Neural progenitor cell (in vitro differentiated cells): Measurements from ENCODE around the gene TMEM43. TPM values are rescaled to one million over a fixed set of nuclear protein-coding genes. Genes with fewer than 3 reads are reported as not detected.
"Not testable (repeated sequence)": the region's sequence is repeated elsewhere in the genome, so short reads cannot be mapped to it uniquely, and the experiment has no call there.

Experiments
- DNase-seq: peaks from one replicate; pipeline ENCODE4 v3.0.0-alpha.2; 2016; ENCODE audit warnings: low spot score
- H2AFZ ChIP-seq: fragments of 200-600 bp; sonication (generic); replicated peaks from 2 replicates; pipeline ENCODE4 v1.6.1; 2016; ENCODE audit warnings: antibody characterized with exemption
- H3F3A ChIP-seq: fragments of 200-600 bp; sonication (generic); 2 replicates; pipeline ENCODE4 v1.6.1; 2016; ENCODE audit warnings: antibody characterized with exemption, low read depth
- H3K27ac ChIP-seq: fragments of 200-600 bp; sonication (generic); 2 replicates; pipeline ENCODE4 v1.5.1; 2016; ENCODE audit warnings: mild to moderate bottlenecking
- H3K27me3 ChIP-seq: fragments of 200-600 bp; sonication (generic); 2 replicates; pipeline ENCODE4 v1.6.1; 2016; ENCODE audit warnings: mild to moderate bottlenecking, moderate library complexity
- H3K36me3 ChIP-seq: fragments of 200-600 bp; sonication (generic); 2 replicates; pipeline ENCODE4 v1.5.1; 2016
- H3K4me1 ChIP-seq: fragments of 200-600 bp; sonication (generic); 2 replicates; pipeline ENCODE4 v1.6.1; 2016; ENCODE audit warnings: mixed run types
- H3K4me2 ChIP-seq: fragments of 200-600 bp; sonication (generic); 2 replicates; pipeline ENCODE4 v1.6.1; 2016
- H3K4me3 ChIP-seq: fragments of 200-600 bp; sonication (generic); 2 replicates; pipeline ENCODE4 v1.5.1; 2016
- H3K79me2 ChIP-seq: fragments of 200-600 bp; sonication (generic); 2 replicates; pipeline ENCODE4 v1.6.1; 2016; ENCODE audit warnings: low read depth
- H3K9ac ChIP-seq: fragments of 200-600 bp; sonication (generic); 2 replicates; pipeline ENCODE4 v1.6.1; 2016
- H3K9me3 ChIP-seq: fragments of 200-600 bp; sonication (generic); 2 replicates; pipeline ENCODE4 v1.5.1; 2016; ENCODE audit warnings: low read depth
- H4K20me1 ChIP-seq: fragments of 200-600 bp; sonication (generic); 2 replicates; pipeline ENCODE4 v1.6.1; 2016; ENCODE audit warnings: low read depth
- H3K27ac Mint-ChIP-seq: 3 replicates; pipeline ENCODE4 v1.8.0; 2021; ENCODE audit warnings: mixed read lengths
- H3K27me3 Mint-ChIP-seq: 2 replicates; pipeline ENCODE4 v1.8.0; 2022; ENCODE audit warnings: low read depth, mild to moderate bottlenecking, inconsistent platforms, moderate library complexity, mixed read lengths; ENCODE audit not compliant: insufficient read depth
- H3K36me3 Mint-ChIP-seq: 3 replicates; pipeline ENCODE4 v1.8.0; 2021; ENCODE audit warnings: mixed read lengths
- H3K4me1 Mint-ChIP-seq: 3 replicates; pipeline ENCODE4 v1.8.0; 2021; ENCODE audit warnings: mixed read lengths
- H3K4me3 Mint-ChIP-seq: 3 replicates; pipeline ENCODE4 v1.8.0; 2021; ENCODE audit warnings: mild to moderate bottlenecking, moderate library complexity, mixed read lengths
- H3K9me3 Mint-ChIP-seq: 3 replicates; pipeline ENCODE4 v1.8.0; 2020; ENCODE audit warnings: mixed read lengths
- CTCF ChIP-seq: fragments of 200-600 bp; sonication (generic); IDR thresholded peaks from 2 replicates; pipeline ENCODE4 v1.5.1; 2017; ENCODE audit warnings: antibody characterized with exemption, mild to moderate bottlenecking
- EZH2 ChIP-seq: fragments of 200-600 bp; sonication (generic); IDR thresholded peaks from 2 replicates; pipeline ENCODE4 v1.6.1; 2017; ENCODE audit warnings: antibody characterized with exemption, mild to moderate bottlenecking, moderate library complexity
- EZH2phosphoT487 ChIP-seq: fragments of 200-600 bp; sonication (generic); IDR thresholded peaks from 2 replicates; pipeline ENCODE4 v1.6.1; 2017; ENCODE audit warnings: antibody characterized with exemption
- total RNA-seq: library from RNA; depleted of rRNA; stranded (reverse); fragments of >200 nt; gene quantifications from 2 replicates; pipeline ENCODE4 v1.2.3, GENCODE V29; 2015; ENCODE audit warnings: low replicate concordance

Gene TMEM43
- total RNA-seq, 1 donor from 2014 or later: 19.7 TPM

- TF ChIP-seq EZH2phosphoT487 (no peak), CTCF (no peak), EZH2 (no peak)
- Mint-ChIP-seq H3K4me1 (no peaks in the 10 kb centered on the region), H3K4me3 (no peak overlapping the region), H3K27ac (no peak overlapping the region), H3K9me3 (no peaks in the 10 kb centered on the region), H3K27me3 (peaks cover 6% of the 10 kb centered on the region), H3K36me3 (no peaks in the 10 kb centered on the region)
- Histone ChIP-seq H4K20me1 (no peaks in the 10 kb centered on the region), H3K4me1 (peaks cover 5% of the 10 kb centered on the region), H3K36me3 (no peaks in the 10 kb centered on the region), H3K4me2 (no peak overlapping the region), H3K27ac (no peak overlapping the region), H3F3A (no peaks in the 10 kb centered on the region), H3K9ac (no peak overlapping the region), H3K27me3 (no peaks in the 10 kb centered on the region), H2AFZ (no peak overlapping the region), H3K4me3 (no peak overlapping the region), H3K9me3 (peaks cover 4% of the 10 kb centered on the region), H3K79me2 (no peaks in the 10 kb centered on the region)
- no peak for DNase-seq
Observed at GRCh38 chr3:14093831-14094230, 31.0 kb upstream of the TMEM43 start.

DNA sequence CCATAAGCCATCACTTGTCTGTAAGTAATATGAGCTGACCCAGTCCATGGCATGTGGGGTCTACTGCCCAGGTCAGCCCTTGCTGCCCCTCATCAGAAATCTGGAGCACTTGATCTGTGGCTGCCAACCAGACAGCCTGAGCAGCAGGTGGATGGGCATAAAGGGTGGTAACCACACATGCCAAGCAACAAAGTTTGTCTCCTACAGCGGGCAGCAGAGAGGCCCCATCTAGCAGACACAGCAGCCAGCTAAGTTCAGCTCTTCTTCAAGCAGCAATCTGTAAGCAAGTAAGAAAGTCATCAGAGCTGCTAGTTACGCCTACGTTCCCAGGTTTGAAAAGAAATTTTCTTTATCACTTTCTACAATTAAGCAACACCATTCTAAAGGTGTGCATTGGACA lies 28.1 kb upstream of the TMEM43 start:
- Mint-ChIP-seq H3K4me3 (no peak overlapping the region), H3K4me1 (no peaks in the 10 kb centered on the region), H3K9me3 (peaks cover 2% of the 10 kb centered on the region), H3K36me3 (no peaks in the 10 kb centered on the region), H3K27ac (no peak overlapping the region), H3K27me3 (peaks cover 4% of the 10 kb centered on the region)
- H3K27ac ChIP-seq: no peak overlapping the region
- H3K9ac ChIP-seq: no peak overlapping the region
- H3K9me3 ChIP-seq: peaks cover 4% of the 10 kb centered on the region
- no peak overlapping the region for H3K4me2 ChIP-seq
- no peak for TF ChIP-seq EZH2phosphoT487
- no peak for TF ChIP-seq EZH2
- TF ChIP-seq CTCF: no peak
- H3K79me2 ChIP-seq: no peaks in the 10 kb centered on the region
- H3K36me3 ChIP-seq: no peaks in the 10 kb centered on the region
- no peak for DNase-seq
- no peaks in the 10 kb centered on the region for H4K20me1 ChIP-seq
- H3K4me3 ChIP-seq: no peak overlapping the region
- peaks cover 5% of the 10 kb centered on the region for H3K4me1 ChIP-seq
- no peak overlapping the region for H2AFZ ChIP-seq
- H3K27me3 ChIP-seq: no peaks in the 10 kb centered on the region
- H3F3A ChIP-seq: no peaks in the 10 kb centered on the region

DNA sequence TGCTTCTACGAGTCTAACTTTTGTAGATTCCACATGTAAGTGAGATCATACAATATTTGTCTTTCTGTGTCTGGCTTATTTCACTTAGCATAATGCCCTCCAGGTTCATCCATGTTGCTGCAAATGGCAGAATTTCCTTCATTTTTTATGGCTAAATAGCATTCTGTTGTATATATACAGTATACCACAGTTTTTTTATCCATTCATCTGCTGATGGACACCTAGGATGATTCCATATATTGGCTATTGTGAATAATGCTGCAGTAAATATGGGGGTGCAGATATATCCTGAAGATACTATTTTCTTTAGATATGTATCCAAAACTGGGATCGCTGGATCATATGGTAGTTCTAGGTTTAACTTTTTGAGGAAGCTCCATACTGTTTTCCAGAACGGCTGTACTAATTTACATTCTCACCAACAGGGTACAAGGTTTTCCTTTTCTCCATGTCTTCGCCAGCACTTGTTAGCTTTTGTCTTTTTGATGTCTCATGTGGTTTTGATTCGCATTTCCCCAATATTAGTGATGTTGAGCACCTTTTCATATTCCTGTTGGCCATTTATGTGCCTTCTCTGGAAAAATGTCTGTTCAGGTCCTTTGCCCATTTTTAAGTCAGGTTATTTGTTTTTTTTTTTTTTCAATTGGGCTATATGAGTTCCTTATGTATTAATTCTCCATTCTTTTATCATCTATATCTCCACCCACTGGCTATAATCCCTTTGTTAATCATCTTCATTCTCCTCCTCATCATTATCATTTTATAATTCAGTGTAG lies 27.0 kb upstream of the TMEM43 start:
- Mint-ChIP-seq H3K4me3 (no peak overlapping the region), H3K27me3 (peaks cover 4% of the 10 kb centered on the region), H3K9me3 (peaks cover 2% of the 10 kb centered on the region), H3K36me3 (no peaks in the 10 kb centered on the region), H3K27ac (no peak overlapping the region), H3K4me1 (no peaks in the 10 kb centered on the region)
- no peak overlapping the region for H3K27ac ChIP-seq
- H3K4me3 ChIP-seq: no peak overlapping the region
- H2AFZ ChIP-seq: no peak overlapping the region
- TF ChIP-seq EZH2phosphoT487: no peak
- H3K27me3 ChIP-seq: no peaks in the 10 kb centered on the region
- no peaks in the 10 kb centered on the region for H3F3A ChIP-seq
- H3K4me1 ChIP-seq: no peaks in the 10 kb centered on the region
- no peak overlapping the region for H3K9ac ChIP-seq
- H3K36me3 ChIP-seq: no peaks in the 10 kb centered on the region
- no peaks in the 10 kb centered on the region for H3K79me2 ChIP-seq
- peaks cover 4% of the 10 kb centered on the region for H3K9me3 ChIP-seq
- no peak overlapping the region for H3K4me2 ChIP-seq
- no peaks in the 10 kb centered on the region for H4K20me1 ChIP-seq
- no peak for DNase-seq

DNA sequence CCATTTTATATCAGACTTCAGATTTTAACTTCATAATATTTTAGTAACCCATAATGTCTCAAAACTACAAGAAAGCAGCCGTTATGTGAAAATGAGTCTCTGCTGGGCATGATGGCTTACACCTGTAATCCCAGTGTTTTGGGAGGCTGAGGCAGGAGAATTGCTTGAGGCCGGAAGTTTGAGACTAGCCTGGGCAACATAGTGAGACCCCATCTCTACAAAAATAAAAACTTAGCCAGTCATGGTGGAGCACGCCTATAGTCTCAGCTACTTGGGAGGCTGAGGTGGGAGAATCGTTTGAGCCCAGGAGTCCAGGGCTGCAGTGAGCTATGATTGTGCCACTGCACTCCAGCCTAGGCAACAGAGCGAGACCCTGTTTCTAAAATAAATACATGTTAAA lies 15.0 kb upstream of the TMEM43 start:
- not testable (repeated sequence) for H3K36me3 ChIP-seq, DNase-seq, H3K9ac ChIP-seq, H3K4me3 ChIP-seq, H3F3A ChIP-seq, H3K9me3 Mint-ChIP-seq, H3K27me3 ChIP-seq, H3K27ac ChIP-seq, H3K4me3 Mint-ChIP-seq, H3K27me3 Mint-ChIP-seq, H3K79me2 ChIP-seq, H3K4me1 ChIP-seq, H3K4me2 ChIP-seq, H2AFZ ChIP-seq, H3K9me3 ChIP-seq, H3K4me1 Mint-ChIP-seq, H4K20me1 ChIP-seq, H3K27ac Mint-ChIP-seq
- peaks cover 16% of the 10 kb centered on the region for H3K36me3 Mint-ChIP-seq
